HG02798 (cell line): Measurements from ENCODE around the gene HOXA6.

ENCODE experiments used
- ATAC-seq: cut with Tn5 transposase; IDR thresholded peaks from one replicate; pipeline ENCODE4 v1.9.1; 2021; ENCODE audit warnings: mild to moderate bottlenecking; ENCODE audit not compliant: unreplicated experiment, poor library complexity

Gene HOXA6

GRCh38 chr7:27173956-27174873 is 26.6 kb upstream of the HOXA6 start, which contains the start of gene HOXA10:
Gene HOXA10 (minus strand): TSS chr7:27174320. CDS start chr7:27174306, 14 bp downstream.
- ATAC-seq: peak; percentile 16

GRCh38 chr7:27173511-27173955 is 26.0 kb upstream of the HOXA6 start:
- peak; percentile 44 for ATAC-seq

DNA sequence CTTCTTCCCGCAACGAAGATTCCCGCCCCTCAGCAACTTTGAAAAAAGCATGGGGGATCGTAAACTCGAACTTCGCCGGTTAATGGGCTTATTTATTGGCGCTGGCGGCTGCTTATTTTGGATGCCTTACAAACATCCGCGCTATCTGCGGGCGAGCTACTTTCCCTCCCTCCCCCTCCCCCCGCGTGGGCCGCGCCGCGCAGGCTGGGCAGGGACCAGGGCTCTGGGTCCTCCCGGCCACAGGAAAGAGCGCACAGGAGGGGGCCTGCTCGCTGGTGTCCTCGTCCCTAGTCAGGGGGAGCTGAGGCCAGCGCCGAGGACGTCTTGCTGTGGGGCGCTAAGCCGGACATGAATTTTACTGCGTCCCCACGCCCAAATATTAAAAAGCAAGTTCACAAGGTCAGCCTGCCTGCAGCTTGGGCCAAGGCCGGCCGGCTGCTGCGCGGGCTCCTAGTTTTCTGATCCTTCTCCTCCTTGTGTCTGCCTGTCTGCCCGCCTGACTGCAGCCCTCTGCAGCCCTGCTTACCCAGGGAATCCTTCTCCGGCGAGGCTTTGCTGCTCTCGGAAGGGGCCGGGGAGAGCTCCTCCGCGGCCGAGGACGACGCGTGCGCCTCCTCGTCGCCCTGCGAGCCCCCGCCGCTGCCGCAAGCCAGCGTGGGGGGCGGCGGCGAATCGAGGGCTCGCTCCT is 25.4 kb upstream of the HOXA6 start:
- peak; percentile 24 for ATAC-seq

DNA sequence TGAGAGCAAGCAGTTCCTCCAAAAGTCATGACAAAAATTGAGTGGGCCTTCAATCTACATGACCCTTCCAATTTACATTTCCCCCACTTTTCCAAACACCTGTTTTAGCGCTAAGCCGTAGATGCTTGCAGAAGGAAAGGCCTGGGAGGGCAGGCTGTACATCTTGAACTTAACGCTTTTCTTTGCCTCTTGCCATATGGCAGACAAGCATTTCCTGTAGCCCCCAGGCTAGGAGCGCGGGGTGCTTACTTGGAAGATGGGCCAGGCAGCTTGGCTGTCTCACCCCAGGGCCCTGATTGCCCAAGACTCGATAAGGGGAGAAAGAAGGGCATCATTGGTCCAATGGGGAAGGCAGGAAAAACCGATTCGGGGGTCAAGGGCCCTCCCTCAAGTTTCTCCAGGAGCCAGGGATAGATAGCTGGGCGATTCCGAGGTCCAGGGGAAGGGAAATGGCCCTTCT is 24.8 kb upstream of the HOXA6 start:
- ATAC-seq: no peak

DNA sequence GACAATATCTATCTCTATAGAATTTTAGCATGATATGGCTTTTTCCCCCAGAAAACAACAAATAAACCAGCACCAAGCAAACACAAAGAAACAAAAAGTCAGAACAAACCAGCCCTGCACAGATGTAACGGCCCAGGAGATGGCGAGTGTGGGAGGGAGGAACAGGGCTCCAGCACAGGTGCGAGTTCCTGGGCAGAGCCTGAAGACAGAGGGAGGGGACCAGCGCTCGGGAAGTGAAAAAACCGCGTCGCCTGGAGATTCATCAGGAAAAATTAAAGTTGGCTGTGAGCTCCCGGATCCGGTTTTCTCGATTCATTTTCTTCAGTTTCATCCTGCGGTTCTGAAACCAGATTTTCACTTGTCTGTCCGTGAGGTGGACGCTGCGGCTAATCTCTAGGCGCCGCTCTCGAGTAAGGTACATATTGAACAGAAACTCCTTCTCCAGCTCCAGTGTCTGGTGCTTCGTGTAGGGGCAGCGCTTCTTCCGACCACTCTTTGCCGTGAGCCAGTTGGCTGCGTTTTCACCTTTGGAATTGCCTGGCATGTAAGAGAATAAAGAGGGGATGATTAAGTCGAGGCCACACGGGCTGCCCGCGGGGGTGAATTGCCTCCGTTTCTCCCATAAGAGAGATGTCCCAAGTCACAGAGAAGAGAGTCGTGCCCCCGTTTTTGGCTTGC is 24.2 kb upstream of the HOXA6 start:
- no peak for ATAC-seq

DNA sequence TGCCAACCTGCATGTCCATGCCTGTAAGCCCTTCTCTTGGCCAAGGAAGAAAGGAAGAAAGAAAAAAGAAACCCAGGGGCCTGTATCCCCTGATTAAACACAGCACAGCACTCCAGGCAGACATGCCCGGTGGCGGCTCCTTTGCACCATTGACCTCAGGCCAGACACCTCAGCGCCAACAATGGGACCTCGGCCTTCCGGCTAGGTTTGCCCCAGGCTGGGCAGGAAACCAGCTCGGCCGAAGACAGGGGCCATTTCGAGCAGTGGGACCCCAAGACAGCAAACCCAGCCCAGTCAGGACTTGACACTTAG is 23.7 kb upstream of the HOXA6 start:
- ATAC-seq: no peak

DNA sequence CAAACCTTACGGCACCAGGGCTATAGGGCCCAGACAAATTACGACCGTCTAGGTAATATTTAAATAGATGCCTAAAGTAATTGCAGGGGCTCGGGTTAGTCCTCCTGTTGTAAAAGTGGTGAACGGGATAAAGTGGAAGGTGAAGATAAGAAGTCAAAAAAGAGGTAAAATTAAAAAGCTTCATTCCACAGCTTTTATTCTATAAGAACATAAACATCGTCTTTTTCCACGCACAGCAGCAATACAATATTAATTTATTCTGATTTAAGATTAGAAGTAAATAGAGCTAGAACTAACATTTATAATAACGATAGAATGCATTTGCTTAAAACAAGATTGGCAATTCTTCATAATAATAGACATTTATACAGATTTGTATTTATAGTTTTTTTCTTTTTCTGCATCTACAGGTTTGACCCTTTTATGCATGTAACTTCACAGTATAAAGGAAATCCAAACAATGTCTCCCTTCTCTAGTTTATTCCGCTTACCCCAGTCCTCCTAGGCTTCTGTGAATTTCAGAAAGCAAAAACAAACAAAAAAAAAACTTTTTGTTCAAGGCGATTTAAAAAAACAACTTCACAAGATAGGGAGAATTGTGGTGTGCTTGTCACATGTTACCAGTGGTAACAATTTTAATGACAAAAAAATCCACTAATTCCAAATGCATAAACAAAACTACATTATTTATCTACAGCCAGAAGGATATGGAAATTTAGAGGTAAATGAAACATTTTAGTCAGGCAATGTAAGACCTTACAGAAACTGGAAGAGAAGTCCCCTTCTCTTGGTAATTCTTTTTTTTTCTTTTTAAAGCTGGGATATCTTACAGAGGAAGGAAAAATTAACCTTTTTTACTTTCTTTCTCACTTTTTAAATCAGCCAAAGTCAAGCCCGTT is 23.1 kb upstream of the HOXA6 start:
- no peak for ATAC-seq

- no peak for ATAC-seq
These were observed 22.3 kb upstream of the HOXA6 start for GRCh38 chr7:27169658-27170425.

- ATAC-seq: no peak
These were observed 20.8 kb upstream of the HOXA6 start for GRCh38 chr7:27168265-27168947.

GRCh38 chr7:27167916-27168264 is 20.3 kb upstream of the HOXA6 start:
- ATAC-seq: no peak

- ATAC-seq: no peak
These were observed 19.2 kb upstream of the HOXA6 start for GRCh38 chr7:27166531-27167505.

DNA sequence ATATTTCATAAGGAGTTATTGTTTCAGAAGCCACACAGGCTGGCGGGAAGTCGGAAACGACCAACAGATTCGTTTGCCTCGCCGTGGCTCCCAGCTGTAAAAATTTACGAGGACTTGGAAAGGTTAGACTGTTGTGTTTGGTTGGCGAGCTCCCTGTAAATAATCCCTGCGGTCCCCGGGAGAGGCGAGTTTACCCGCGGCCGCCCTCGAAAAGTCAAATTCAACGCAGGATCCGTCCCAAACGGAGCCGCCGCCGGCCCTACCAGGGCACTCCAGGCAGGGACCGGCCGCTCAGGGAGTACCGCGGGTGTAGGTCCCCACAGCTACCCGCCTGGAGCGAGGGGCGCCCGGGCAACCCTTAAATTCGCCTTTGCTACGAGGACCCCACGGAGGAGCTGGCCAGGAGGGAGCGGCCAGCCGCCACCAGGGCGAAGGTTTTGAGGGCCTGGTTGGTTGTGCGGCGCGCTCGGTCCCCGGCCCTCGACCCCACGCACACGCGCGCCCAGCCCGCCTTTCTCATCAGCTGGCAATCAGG is 18.5 kb upstream of the HOXA6 start:
- ATAC-seq: no peak

- ATAC-seq: no peak
These were observed 17.8 kb upstream of the HOXA6 start, which contains the start of gene HOXA9 for GRCh38 chr7:27165089-27165995. Gene HOXA9 (minus strand): TSS chr7:27165537. CDS start chr7:27165457, 80 bp downstream.

GRCh38 chr7:27164367-27165088 is 17.0 kb upstream of the HOXA6 start:
- ATAC-seq: no peak

GRCh38 chr7:27164045-27164366 is 16.4 kb upstream of the HOXA6 start:
- no peak for ATAC-seq
